Smooth muscle cell (in vitro differentiated cells): ENCODE measurements around the gene AHRR. TPM values are rescaled to one million over a fixed set of nuclear protein-coding genes. Genes with fewer than 3 reads are reported as not detected.

Source experiments
- DNase-seq: peaks from one replicate; lab custom pipeline; 2025; ENCODE audit not compliant: unreplicated experiment; lab: John Stamatoyannopoulos, UW
- H2AFZ ChIP-seq: fragments of 200-600 bp; sonication (generic); 2 replicates; pipeline ENCODE4 v1.6.0; 2016; ENCODE audit warnings: antibody characterized with exemption, low read depth, mild to moderate bottlenecking
- H3F3A ChIP-seq: fragments of 200-600 bp; sonication (generic); 2 replicates; pipeline ENCODE4 v1.6.0; 2017; ENCODE audit warnings: antibody characterized with exemption, low read depth
- H3K27ac ChIP-seq: fragments of 200-600 bp; sonication (generic); 2 replicates; pipeline ENCODE4 v1.5.1; 2016; ENCODE audit warnings: low read depth, mild to moderate bottlenecking
- H3K27me3 ChIP-seq: fragments of 200-600 bp; sonication (generic); 2 replicates; pipeline ENCODE4 v1.6.1; 2016; ENCODE audit warnings: low read depth, mild to moderate bottlenecking
- H3K36me3 ChIP-seq: fragments of 200-600 bp; sonication (generic); 2 replicates; pipeline ENCODE4 v1.5.1; 2016; ENCODE audit warnings: low read depth
- H3K4me1 ChIP-seq: fragments of 200-600 bp; sonication (generic); 2 replicates; pipeline ENCODE4 v1.5.1; 2016; ENCODE audit warnings: low read depth
- H3K4me2 ChIP-seq: fragments of 200-600 bp; sonication (generic); 2 replicates; pipeline ENCODE4 v1.6.0; 2016; ENCODE audit warnings: mild to moderate bottlenecking
- H3K4me3 ChIP-seq: fragments of 200-600 bp; sonication (generic); 2 replicates; pipeline ENCODE4 v1.5.1; 2016; ENCODE audit warnings: mild to moderate bottlenecking
- H3K79me2 ChIP-seq: fragments of 200-600 bp; sonication (generic); 2 replicates; pipeline ENCODE4 v1.6.0; 2016; ENCODE audit warnings: low read depth, mild to moderate bottlenecking
- H3K9ac ChIP-seq: fragments of 200-600 bp; sonication (generic); 2 replicates; pipeline ENCODE4 v1.6.0; 2016; ENCODE audit warnings: low read depth
- H3K9me3 ChIP-seq: fragments of 200-600 bp; sonication (generic); replicated peaks from 2 replicates; pipeline ENCODE4 v1.5.1; 2016; ENCODE audit warnings: low read depth
- H4K20me1 ChIP-seq: fragments of 200-600 bp; sonication (generic); 2 replicates; pipeline ENCODE4 v1.6.0; 2016; ENCODE audit warnings: low read depth
- WGBS: methylation state at CpG from one replicate; pipeline ENCODE4 v1.1.7; 2016; ENCODE audit warnings: low lambda C conversion rate; 5-methylcytosine and 5-hydroxymethylcytosine counted together
- polyA plus RNA-seq: library from polyadenylated mRNA; unstranded; fragments of >200 nt; fragmentation: Nextera tagmentation; extraction: Ambion mirVana; gene quantifications from 2 replicates; pipeline ENCODE4 v1.2.1, GENCODE V29; 2016
- total RNA-seq: library from RNA; depleted of rRNA; stranded (reverse); fragments of >200 nt; gene quantifications from 2 replicates; pipeline ENCODE4 v1.2.3, GENCODE V29; 2014
- TF ChIP-seq, protein P1 (sequence below): fragments of 200-600 bp; sonication (generic); IDR thresholded peaks from 2 replicates; pipeline ENCODE4 v1.5.1; 2017; ENCODE audit warnings: borderline replicate concordance, mild to moderate bottlenecking, antibody characterized with exemption; ENCODE audit not compliant: insufficient read depth, poor library complexity, severe bottlenecking

Gene AHRR
- total and polyA plus RNA-seq, 2 experiments from 2014 or later = 14.4 to 18.2 TPM

DNA sequence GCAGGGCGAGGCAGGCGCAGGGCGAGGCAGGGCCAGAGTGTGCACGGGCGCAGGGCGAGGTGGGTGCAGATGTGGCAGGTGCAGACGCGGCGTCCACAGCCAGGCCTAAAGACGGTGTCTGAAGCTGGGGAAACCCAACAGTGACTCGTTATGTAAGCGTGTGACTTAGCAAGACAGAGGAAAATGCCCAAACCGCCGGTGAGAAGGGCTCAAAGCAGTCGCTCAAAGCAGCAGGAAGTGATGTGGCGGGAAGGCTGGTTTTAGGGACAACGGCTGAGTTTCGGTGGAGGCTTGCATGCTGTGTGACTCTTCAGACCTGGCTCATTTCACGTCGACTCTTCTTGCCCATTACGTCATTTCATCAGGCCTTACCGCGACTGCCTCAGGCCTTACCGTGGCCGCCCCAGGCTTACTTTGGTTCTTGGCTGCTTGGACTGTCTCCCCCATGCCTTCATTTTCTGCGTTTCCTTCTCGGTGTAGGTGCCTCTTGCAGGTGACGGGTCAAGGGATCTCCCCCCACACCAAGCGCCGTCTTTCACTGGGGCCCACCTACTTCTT lies 71.0 kb downstream of the AHRR start:
- Histone ChIP-seq H3K4me1 (peaks cover 11% of the 10 kb centered on the region), H4K20me1 (no peaks in the 10 kb centered on the region), H3K27me3 (no peaks in the 10 kb centered on the region), H3K36me3 (no peaks in the 10 kb centered on the region), H3K9me3 (no peaks in the 10 kb centered on the region), H3K9ac (no peak overlapping the region), H2AFZ (no peak overlapping the region), H3K4me3 (no peak overlapping the region), H3K4me2 (no peak overlapping the region), H3K27ac (peak overlapping the region; percentile 99), H3F3A (peaks cover 18% of the 10 kb centered on the region), H3K79me2 (no peaks in the 10 kb centered on the region)
- DNase-seq = no peak
- WGBS = 74% methylated on average over 29 of the region's 30 CpGs
- TF ChIP-seq, protein P1, sequence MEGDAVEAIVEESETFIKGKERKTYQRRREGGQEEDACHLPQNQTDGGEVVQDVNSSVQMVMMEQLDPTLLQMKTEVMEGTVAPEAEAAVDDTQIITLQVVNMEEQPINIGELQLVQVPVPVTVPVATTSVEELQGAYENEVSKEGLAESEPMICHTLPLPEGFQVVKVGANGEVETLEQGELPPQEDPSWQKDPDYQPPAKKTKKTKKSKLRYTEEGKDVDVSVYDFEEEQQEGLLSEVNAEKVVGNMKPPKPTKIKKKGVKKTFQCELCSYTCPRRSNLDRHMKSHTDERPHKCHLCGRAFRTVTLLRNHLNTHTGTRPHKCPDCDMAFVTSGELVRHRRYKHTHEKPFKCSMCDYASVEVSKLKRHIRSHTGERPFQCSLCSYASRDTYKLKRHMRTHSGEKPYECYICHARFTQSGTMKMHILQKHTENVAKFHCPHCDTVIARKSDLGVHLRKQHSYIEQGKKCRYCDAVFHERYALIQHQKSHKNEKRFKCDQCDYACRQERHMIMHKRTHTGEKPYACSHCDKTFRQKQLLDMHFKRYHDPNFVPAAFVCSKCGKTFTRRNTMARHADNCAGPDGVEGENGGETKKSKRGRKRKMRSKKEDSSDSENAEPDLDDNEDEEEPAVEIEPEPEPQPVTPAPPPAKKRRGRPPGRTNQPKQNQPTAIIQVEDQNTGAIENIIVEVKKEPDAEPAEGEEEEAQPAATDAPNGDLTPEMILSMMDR = no peak

DNA sequence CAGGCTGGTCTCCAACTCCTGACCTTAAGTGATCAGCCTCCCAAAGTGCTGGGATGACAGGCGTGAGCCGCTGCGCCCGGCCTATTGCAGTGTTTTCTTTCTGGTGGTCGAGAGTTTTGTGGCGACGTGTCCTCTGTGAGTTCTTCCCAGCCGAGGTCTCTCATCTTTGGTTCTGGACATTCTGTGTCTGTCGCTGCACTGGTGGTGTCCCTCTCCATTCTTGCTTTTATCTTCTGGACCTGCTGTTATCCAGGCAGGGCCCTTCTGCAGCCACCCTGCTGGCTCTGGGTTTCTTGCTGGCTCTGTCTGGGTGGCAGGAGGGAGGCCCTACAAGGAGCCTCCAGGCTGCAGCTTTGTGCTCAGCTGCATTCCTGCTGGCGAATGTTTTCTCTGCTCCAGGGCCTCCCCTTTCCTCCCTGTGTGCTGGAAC lies 72.3 kb downstream of the AHRR start:
- 71% methylated on average over 10 of the region's 10 CpGs for WGBS
- Histone ChIP-seq H3K9me3 (no peaks in the 10 kb centered on the region), H3K27ac (peak overlapping the region; percentile 99), H3K4me3 (no peak overlapping the region), H3K4me1 (peaks cover 11% of the 10 kb centered on the region), H3F3A (peaks cover 19% of the 10 kb centered on the region), H3K4me2 (peak overlapping the region; percentile 59), H3K79me2 (no peaks in the 10 kb centered on the region), H3K27me3 (no peaks in the 10 kb centered on the region), H3K36me3 (no peaks in the 10 kb centered on the region), H2AFZ (no peak overlapping the region), H4K20me1 (no peaks in the 10 kb centered on the region), H3K9ac (peak overlapping the region; percentile 48)
- no peak for DNase-seq
- TF ChIP-seq, protein P1 = no peak

DNA sequence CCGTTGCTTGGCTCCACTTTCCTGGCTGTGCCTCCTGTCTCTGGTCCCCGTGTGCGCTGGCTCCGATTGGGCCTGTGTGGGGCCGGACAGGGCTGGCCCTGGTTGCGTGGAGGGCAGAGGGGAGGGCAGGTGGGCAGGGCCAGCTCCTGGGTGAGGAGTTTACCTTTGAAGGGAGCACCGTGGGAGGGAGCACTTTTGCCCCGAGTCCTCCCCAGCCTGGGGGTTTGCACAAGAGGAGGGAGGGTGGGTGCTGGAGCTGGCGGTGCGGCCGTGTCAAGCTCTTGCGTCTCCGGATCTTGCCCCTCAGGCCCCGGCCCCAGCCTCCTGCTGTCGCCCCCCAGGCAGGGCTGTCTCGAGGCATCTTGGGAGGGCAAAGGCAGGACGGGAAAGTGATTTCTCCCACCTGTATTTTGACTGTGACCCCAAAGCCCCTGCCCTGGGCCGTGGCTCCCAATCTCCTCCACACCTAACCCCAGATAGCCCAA lies 73.2 kb downstream of the AHRR start:
- peaks cover 19% of the 10 kb centered on the region for H3K4me1 ChIP-seq
- peaks cover 23% of the 10 kb centered on the region for H3F3A ChIP-seq
- no peak overlapping the region for H2AFZ ChIP-seq
- 86% methylated on average over 17 of the region's 18 CpGs for WGBS
- H3K9ac ChIP-seq = peak overlapping the region; percentile 89
- peak overlapping the region; percentile 99 for H3K27ac ChIP-seq
- H4K20me1 ChIP-seq = no peaks in the 10 kb centered on the region
- TF ChIP-seq, protein P1 = no peak
- DNase-seq = no peak
- H3K27me3 ChIP-seq = no peaks in the 10 kb centered on the region
- no peaks in the 10 kb centered on the region for H3K79me2 ChIP-seq
- H3K4me2 ChIP-seq = peak overlapping the region; percentile 56
- no peaks in the 10 kb centered on the region for H3K36me3 ChIP-seq
- no peak overlapping the region for H3K4me3 ChIP-seq
- H3K9me3 ChIP-seq = no peaks in the 10 kb centered on the region
